Erythroblast (primary cell): ENCODE data around the gene C10orf62.

Experiments used
- GATA1 ChIP-seq: IDR thresholded peaks from 2 replicates; pipeline ENCODE4 v1.6.1; 2011; ENCODE audit warnings: low read depth, mild to moderate bottlenecking, control low read depth, low read length, moderate library complexity
- POLR2A ChIP-seq: IDR thresholded peaks from 2 replicates; pipeline ENCODE4 v1.6.1; 2011; ENCODE audit warnings: mild to moderate bottlenecking, low read length

GRCh38 chr10:97582169-97582568, 7.4 kb upstream of the C10orf62 start:
- no peak for TF ChIP-seq POLR2A
- TF ChIP-seq GATA1: no peak
